Smooth muscle cell (in vitro differentiated cells): ENCODE measurements around the gene FAM131C. TPM values are rescaled to one million over a fixed set of nuclear protein-coding genes. Genes with fewer than 3 reads are reported as not detected.

Experiments
- DNase-seq: peaks from one replicate; lab custom pipeline; 2025; ENCODE audit not compliant: unreplicated experiment; lab: John Stamatoyannopoulos, UW
- H2AFZ ChIP-seq: fragments of 200-600 bp; sonication (generic); 2 replicates; pipeline ENCODE4 v1.6.0; 2016; ENCODE audit warnings: antibody characterized with exemption, low read depth, mild to moderate bottlenecking
- H3F3A ChIP-seq: fragments of 200-600 bp; sonication (generic); 2 replicates; pipeline ENCODE4 v1.6.0; 2017; ENCODE audit warnings: antibody characterized with exemption, low read depth
- H3K27ac ChIP-seq: fragments of 200-600 bp; sonication (generic); 2 replicates; pipeline ENCODE4 v1.5.1; 2016; ENCODE audit warnings: low read depth, mild to moderate bottlenecking
- H3K27me3 ChIP-seq: fragments of 200-600 bp; sonication (generic); 2 replicates; pipeline ENCODE4 v1.6.1; 2016; ENCODE audit warnings: low read depth, mild to moderate bottlenecking
- H3K36me3 ChIP-seq: fragments of 200-600 bp; sonication (generic); 2 replicates; pipeline ENCODE4 v1.5.1; 2016; ENCODE audit warnings: low read depth
- H3K4me1 ChIP-seq: fragments of 200-600 bp; sonication (generic); 2 replicates; pipeline ENCODE4 v1.5.1; 2016; ENCODE audit warnings: low read depth
- H3K4me2 ChIP-seq: fragments of 200-600 bp; sonication (generic); 2 replicates; pipeline ENCODE4 v1.6.0; 2016; ENCODE audit warnings: mild to moderate bottlenecking
- H3K4me3 ChIP-seq: fragments of 200-600 bp; sonication (generic); 2 replicates; pipeline ENCODE4 v1.5.1; 2016; ENCODE audit warnings: mild to moderate bottlenecking
- H3K79me2 ChIP-seq: fragments of 200-600 bp; sonication (generic); 2 replicates; pipeline ENCODE4 v1.6.0; 2016; ENCODE audit warnings: low read depth, mild to moderate bottlenecking
- H3K9ac ChIP-seq: fragments of 200-600 bp; sonication (generic); 2 replicates; pipeline ENCODE4 v1.6.0; 2016; ENCODE audit warnings: low read depth
- H3K9me3 ChIP-seq: fragments of 200-600 bp; sonication (generic); replicated peaks from 2 replicates; pipeline ENCODE4 v1.5.1; 2016; ENCODE audit warnings: low read depth
- H4K20me1 ChIP-seq: fragments of 200-600 bp; sonication (generic); 2 replicates; pipeline ENCODE4 v1.6.0; 2016; ENCODE audit warnings: low read depth
- WGBS: methylation state at CpG from one replicate; pipeline ENCODE4 v1.1.7; 2016; ENCODE audit warnings: low lambda C conversion rate; 5-methylcytosine and 5-hydroxymethylcytosine counted together
- polyA plus RNA-seq: library from polyadenylated mRNA; unstranded; fragments of >200 nt; fragmentation: Nextera tagmentation; extraction: Ambion mirVana; gene quantifications from 2 replicates; pipeline ENCODE4 v1.2.1, GENCODE V29; 2016
- total RNA-seq: library from RNA; depleted of rRNA; stranded (reverse); fragments of >200 nt; gene quantifications from 2 replicates; pipeline ENCODE4 v1.2.3, GENCODE V29; 2014
- TF ChIP-seq, protein P1 (sequence below): fragments of 200-600 bp; sonication (generic); IDR thresholded peaks from 2 replicates; pipeline ENCODE4 v1.5.1; 2017; ENCODE audit warnings: borderline replicate concordance, mild to moderate bottlenecking, antibody characterized with exemption; ENCODE audit not compliant: insufficient read depth, poor library complexity, severe bottlenecking

FAM131C gene
- total and polyA plus RNA-seq, 2 experiments from 2014 or later, result 1.4 to 1.5 TPM

DNA sequence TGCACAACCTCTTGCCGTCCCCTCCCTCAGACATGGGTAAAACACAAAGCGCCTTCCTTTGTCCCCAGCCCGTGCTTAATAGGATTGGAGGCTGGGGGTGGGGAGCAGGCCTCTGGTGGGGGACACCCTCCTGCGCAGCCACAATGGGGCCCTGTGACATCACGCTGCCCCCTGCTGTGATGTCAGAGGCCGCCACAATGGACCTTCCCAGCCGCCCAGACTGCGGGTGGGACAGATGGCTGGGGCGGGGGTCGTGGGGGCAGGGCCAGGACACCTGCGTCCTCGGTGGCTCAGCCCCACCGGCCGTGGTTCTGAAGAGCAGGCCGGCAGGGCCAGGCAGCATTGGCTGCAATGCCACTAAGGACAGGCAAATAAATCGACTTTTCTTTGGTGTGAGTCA lies 42.6 kb upstream of the FAM131C start:
- H3K27ac ChIP-seq, result no peak overlapping the region
- H3K27me3 ChIP-seq, result no peaks in the 10 kb centered on the region
- H3K9ac ChIP-seq, result no peak overlapping the region
- H3K4me1 ChIP-seq, result peaks cover 50% of the 10 kb centered on the region
- DNase-seq, result no peak
- H2AFZ ChIP-seq, result no peak overlapping the region
- TF ChIP-seq, protein P1, sequence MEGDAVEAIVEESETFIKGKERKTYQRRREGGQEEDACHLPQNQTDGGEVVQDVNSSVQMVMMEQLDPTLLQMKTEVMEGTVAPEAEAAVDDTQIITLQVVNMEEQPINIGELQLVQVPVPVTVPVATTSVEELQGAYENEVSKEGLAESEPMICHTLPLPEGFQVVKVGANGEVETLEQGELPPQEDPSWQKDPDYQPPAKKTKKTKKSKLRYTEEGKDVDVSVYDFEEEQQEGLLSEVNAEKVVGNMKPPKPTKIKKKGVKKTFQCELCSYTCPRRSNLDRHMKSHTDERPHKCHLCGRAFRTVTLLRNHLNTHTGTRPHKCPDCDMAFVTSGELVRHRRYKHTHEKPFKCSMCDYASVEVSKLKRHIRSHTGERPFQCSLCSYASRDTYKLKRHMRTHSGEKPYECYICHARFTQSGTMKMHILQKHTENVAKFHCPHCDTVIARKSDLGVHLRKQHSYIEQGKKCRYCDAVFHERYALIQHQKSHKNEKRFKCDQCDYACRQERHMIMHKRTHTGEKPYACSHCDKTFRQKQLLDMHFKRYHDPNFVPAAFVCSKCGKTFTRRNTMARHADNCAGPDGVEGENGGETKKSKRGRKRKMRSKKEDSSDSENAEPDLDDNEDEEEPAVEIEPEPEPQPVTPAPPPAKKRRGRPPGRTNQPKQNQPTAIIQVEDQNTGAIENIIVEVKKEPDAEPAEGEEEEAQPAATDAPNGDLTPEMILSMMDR, result no peak
- no peaks in the 10 kb centered on the region for H3K36me3 ChIP-seq
- H3F3A ChIP-seq, result no peaks in the 10 kb centered on the region
- H3K9me3 ChIP-seq, result no peaks in the 10 kb centered on the region
- WGBS, result 43% methylated on average over 14 of the region's 16 CpGs
- H3K4me3 ChIP-seq, result no peak overlapping the region
- H3K79me2 ChIP-seq, result no peaks in the 10 kb centered on the region
- peak overlapping the region; percentile 9 for H3K4me2 ChIP-seq
- H4K20me1 ChIP-seq, result no peaks in the 10 kb centered on the region

DNA sequence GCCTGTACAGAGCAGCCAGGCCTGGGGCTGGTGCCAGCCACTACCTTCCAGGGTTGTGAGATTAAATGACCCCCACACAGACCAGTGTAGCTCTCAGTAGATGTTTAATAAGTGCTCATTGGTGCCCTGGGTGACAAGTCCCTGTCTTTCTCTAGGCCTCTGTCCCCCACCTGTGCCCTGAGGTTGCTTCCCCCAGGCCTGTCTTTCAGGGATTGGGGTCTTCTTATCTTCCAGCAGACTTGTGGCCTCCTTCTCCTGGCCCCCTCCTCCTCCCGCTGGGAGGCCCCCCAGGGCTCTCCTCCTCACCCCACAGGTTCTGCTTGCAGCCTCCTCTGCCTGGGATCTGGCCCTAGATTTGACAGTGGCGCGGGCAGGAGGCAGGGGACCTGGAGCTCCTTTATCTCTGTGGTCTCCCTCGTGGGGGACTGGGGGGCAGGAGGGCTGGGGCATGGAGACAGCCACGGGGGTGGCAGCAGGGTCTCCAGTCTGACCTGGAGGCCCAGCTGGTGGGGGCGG lies 42.1 kb upstream of the FAM131C start:
- no peak overlapping the region for H3K4me2 ChIP-seq
- 31% methylated on average over 5 of the region's 6 CpGs for WGBS

DNA sequence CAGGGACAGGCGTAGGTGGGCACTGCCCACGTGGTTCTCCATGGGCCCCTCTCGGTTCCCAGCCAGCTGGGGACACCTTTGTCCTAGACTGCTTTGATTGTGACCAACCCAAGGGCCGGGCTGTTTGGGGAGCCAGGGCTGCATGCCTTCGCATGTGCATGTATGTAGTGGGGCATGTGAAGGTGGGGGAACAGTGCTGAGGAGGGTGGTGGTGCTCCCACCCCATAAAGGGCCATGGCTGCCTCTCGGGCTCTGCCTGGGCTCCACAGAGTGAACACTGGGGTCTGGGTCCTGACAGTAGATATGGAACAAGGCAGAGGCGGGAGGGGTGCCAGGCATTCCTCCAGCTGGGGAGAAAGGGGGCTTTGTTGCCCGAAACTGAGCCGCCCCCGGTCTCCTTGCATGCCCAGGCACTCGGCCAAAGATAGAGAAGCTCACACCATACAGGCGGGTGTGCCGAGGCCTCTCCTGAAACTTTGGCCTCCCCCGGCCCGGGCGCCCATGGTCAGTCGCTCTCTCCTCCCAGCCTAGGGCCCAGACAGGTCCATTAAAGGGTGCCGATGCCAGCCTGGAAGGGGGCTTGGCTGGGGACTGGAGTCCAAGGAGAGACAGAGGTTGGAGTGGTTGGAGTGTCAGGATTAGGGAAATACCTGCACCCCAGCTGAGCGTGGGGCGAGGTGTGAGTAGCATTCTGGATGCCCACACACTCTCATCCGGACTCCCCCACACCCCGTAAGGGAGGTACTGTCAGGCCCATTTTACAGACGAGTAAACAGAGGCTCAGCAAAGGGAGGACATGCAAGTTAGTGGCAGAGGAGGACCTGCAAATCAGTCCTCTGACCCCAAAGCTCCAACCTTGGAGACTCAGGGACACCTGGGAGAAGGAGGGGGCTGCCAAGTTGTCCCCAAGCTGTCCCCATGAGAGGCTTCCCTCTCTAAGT lies 41.3 kb upstream of the FAM131C start:
- TF ChIP-seq, protein P1, result no peak
- H3K4me1 ChIP-seq, result peaks cover 50% of the 10 kb centered on the region
- H3K4me3 ChIP-seq, result no peak overlapping the region
- H3K27me3 ChIP-seq, result no peaks in the 10 kb centered on the region
- H3F3A ChIP-seq, result no peaks in the 10 kb centered on the region
- H2AFZ ChIP-seq, result no peak overlapping the region
- no peaks in the 10 kb centered on the region for H3K9me3 ChIP-seq
- no peak for DNase-seq
- no peak overlapping the region for H3K9ac ChIP-seq
- WGBS, result 94% methylated on average over 23 of the region's 23 CpGs
- no peak overlapping the region for H3K4me2 ChIP-seq
- no peaks in the 10 kb centered on the region for H3K79me2 ChIP-seq
- no peaks in the 10 kb centered on the region for H3K36me3 ChIP-seq
- no peaks in the 10 kb centered on the region for H4K20me1 ChIP-seq
- H3K27ac ChIP-seq, result no peak overlapping the region

More for the DNA sequence above, 42.1 kb upstream of the FAM131C start:
- Histone ChIP-seq H3K4me3 (no peak overlapping the region), H3F3A (no peaks in the 10 kb centered on the region), H2AFZ (no peak overlapping the region), H3K9ac (no peak overlapping the region), H3K9me3 (no peaks in the 10 kb centered on the region), H3K4me1 (peaks cover 50% of the 10 kb centered on the region), H3K27ac (no peak overlapping the region), H4K20me1 (no peaks in the 10 kb centered on the region), H3K27me3 (no peaks in the 10 kb centered on the region), H3K79me2 (no peaks in the 10 kb centered on the region), H3K36me3 (no peaks in the 10 kb centered on the region)
- DNase-seq, result no peak
- TF ChIP-seq, protein P1, result no peak
